ENCODE data around the gene EME2. TPM values are rescaled to one million over a fixed set of nuclear protein-coding genes. Genes with fewer than 3 reads are reported as not detected.

EME2 gene
- total and polyA plus RNA-seq, 7 experiments from 2014 or later: 0.59 to 47.5 (median 32.5) TPM

- no peak for ATAC-seq
- H3K36me3 Mint-ChIP-seq: peaks cover 0 to 4% (median 0%) of the 10 kb centered on the region in 5 donors
These were observed 4.4 kb downstream of the EME2 start for GRCh38 chr16:1776991-1777374.

GRCh38 chr16:1777375-1778199, 5.0 kb downstream of the EME2 start:
- Histone ChIP-seq H3K36me3 (ENCODE audit: control insufficient read depth in 2 of 3, insufficient read depth in 3 of 3, low read length in 3 of 3) (peaks cover 0 to 60% (median 0%) of the 10 kb centered on the region in 3 experiments), H3K27ac (ENCODE audit: low read depth, low read length) (no peak overlapping the region), H3K27me3 (ENCODE audit: control insufficient read depth in 2 of 2, insufficient read depth in 2 of 2, low read length in 2 of 2) (no peaks in the 10 kb centered on the region), H3K4me1 (ENCODE audit: control insufficient read depth in 2 of 2, insufficient read depth in 2 of 2, low read length in 2 of 2) (peaks cover 19 to 22% of the 10 kb centered on the region in 2 donors), H3K4me3 (ENCODE audit: low read length) (no peak overlapping the region), H3K9me3 (ENCODE audit: control insufficient read depth in 2 of 3, low read length in 3 of 3) (no peaks in the 10 kb centered on the region)
- Mint-ChIP-seq H3K27me3 (peaks cover 0 to 1% (median 0%) of the 10 kb centered on the region in 5 donors), H3K27ac (no peak overlapping the region), H3K36me3 (no peaks in the 10 kb centered on the region), H3K9me3 (no peaks in the 10 kb centered on the region), H3K4me1 (peaks cover 0 to 33% (median 13%) of the 10 kb centered on the region in 7 donors), H3K4me3 (no peak overlapping the region)
- DNase-seq (no peak), ATAC-seq (no peak)
- CTCF ChIA-PET: interaction anchor here (0.5 kb wide), 1 partner anchor 128 kb away, joined by 3 read pairs; no protein-coding TSS in a partner anchor
- intact Hi-C loops (cut with micrococcal nuclease): loop anchor here in 1 of 2 donors (10.0 kb wide), 1 partner anchor 433 kb away; no protein-coding TSS in a partner anchor
- POLR2A ChIA-PET: interaction anchor here (0.6 to 1.0 kb wide), 3 partner anchors 9 to 956 kb away, joined by 3 to 5 read pairs (median 4); partner anchors contain the start of gene MAPK8IP3

More at GRCh38 chr16:1776991-1777374, 4.4 kb downstream of the EME2 start:
- intact Hi-C loops (cut with micrococcal nuclease): loop anchor here in 1 of 2 donors (10.0 kb wide), 1 partner anchor 432 kb away; no protein-coding TSS in a partner anchor
- Histone ChIP-seq H3K36me3 (ENCODE audit: control insufficient read depth in 2 of 3, insufficient read depth in 3 of 3, low read length in 3 of 3) (peaks cover 0 to 60% (median 0%) of the 10 kb centered on the region in 3 experiments), H3K27me3 (ENCODE audit: control insufficient read depth in 2 of 2, insufficient read depth in 2 of 2, low read length in 2 of 2) (no peaks in the 10 kb centered on the region), H3K9me3 (ENCODE audit: control insufficient read depth in 2 of 3, low read length in 3 of 3) (no peaks in the 10 kb centered on the region), H3K4me3 (ENCODE audit: low read length) (no peak overlapping the region), H3K27ac (ENCODE audit: low read depth, low read length) (no peak overlapping the region), H3K4me1 (ENCODE audit: control insufficient read depth in 2 of 2, insufficient read depth in 2 of 2, low read length in 2 of 2) (peaks cover 19 to 24% of the 10 kb centered on the region in 2 donors)
- H3K4me3 Mint-ChIP-seq: peak overlapping the region in 1 of 10 donors; percentile 18
- POLR2A ChIA-PET: interaction anchor here (1.0 kb wide), 2 partner anchors 8 to 71 kb away, joined by 4 to 5 read pairs; partner anchors contain the start of gene MAPK8IP3
- peaks cover 5 to 37% (median 17%) of the 10 kb centered on the region in 7 donors for H3K4me1 Mint-ChIP-seq
- CTCF ChIA-PET: no interaction called here
- no peak for DNase-seq
- peaks cover 0 to 3% (median 0%) of the 10 kb centered on the region in 11 donors for H3K9me3 Mint-ChIP-seq
- H3K27me3 Mint-ChIP-seq: peaks cover 0 to 2% (median 0%) of the 10 kb centered on the region in 5 donors
- peak overlapping the region in 1 of 9 donors; percentile 56 for H3K27ac Mint-ChIP-seq

- Mint-ChIP-seq H3K36me3 (peaks cover 0 to 3% (median 0%) of the 10 kb centered on the region in 5 donors), H3K4me3 (peak overlapping the region in 2 of 10 donors; percentile 41 to 80), H3K27me3 (peaks cover 0 to 2% (median 0%) of the 10 kb centered on the region in 5 donors), H3K4me1 (peaks cover 0 to 38% (median 20%) of the 10 kb centered on the region in 7 donors), H3K9me3 (no peaks in the 10 kb centered on the region), H3K27ac (peak overlapping the region in 1 of 9 donors; percentile 42)
- no peak overlapping the region for H3K4me3 ChIP-seq (ENCODE audit: low read length)
- CTCF ChIA-PET: interaction anchor here (0.5 kb wide), 1 partner anchor 129 kb away, joined by 3 read pairs; no protein-coding TSS in a partner anchor
- H3K27ac ChIP-seq (ENCODE audit: low read depth, low read length): no peak overlapping the region
- H3K36me3 ChIP-seq (ENCODE audit: control insufficient read depth in 2 of 3, insufficient read depth in 3 of 3, low read length in 3 of 3): peaks cover 0 to 52% (median 0%) of the 10 kb centered on the region in 3 experiments
- ATAC-seq (no peak), DNase-seq (no peak)
- H3K9me3 ChIP-seq (ENCODE audit: control insufficient read depth in 2 of 3, low read length in 3 of 3): no peaks in the 10 kb centered on the region
- H3K4me1 ChIP-seq (ENCODE audit: control insufficient read depth in 2 of 2, insufficient read depth in 2 of 2, low read length in 2 of 2): peaks cover 19 to 22% of the 10 kb centered on the region in 2 donors
- intact Hi-C loops (cut with micrococcal nuclease): loop anchor here in 1 of 2 donors (10.0 kb wide), 1 partner anchor 434 kb away; no protein-coding TSS in a partner anchor
- H3K27me3 ChIP-seq (ENCODE audit: control insufficient read depth in 2 of 2, insufficient read depth in 2 of 2, low read length in 2 of 2): no peaks in the 10 kb centered on the region
- POLR2A ChIA-PET: interaction anchor here (0.6 to 1.0 kb wide), 3 partner anchors 9 to 955 kb away, joined by 3 to 5 read pairs (median 4); partner anchors contain the start of gene MAPK8IP3
These were observed 5.9 kb downstream of the EME2 start for GRCh38 chr16:1778200-1779179.

- H3K36me3 Mint-ChIP-seq: peaks cover 0 to 3% (median 0%) of the 10 kb centered on the region in 5 donors
- Histone ChIP-seq H3K4me3 (ENCODE audit: low read length) (no peak overlapping the region), H3K36me3 (ENCODE audit: control insufficient read depth in 2 of 3, insufficient read depth in 3 of 3, low read length in 3 of 3) (peaks cover 0 to 51% (median 0%) of the 10 kb centered on the region in 3 experiments), H3K9me3 (ENCODE audit: control insufficient read depth in 2 of 3, low read length in 3 of 3) (no peaks in the 10 kb centered on the region), H3K4me1 (ENCODE audit: control insufficient read depth in 2 of 2, insufficient read depth in 2 of 2, low read length in 2 of 2) (peaks cover 17 to 21% of the 10 kb centered on the region in 2 donors), H3K27ac (ENCODE audit: low read depth, low read length) (no peak overlapping the region), H3K27me3 (ENCODE audit: control insufficient read depth in 2 of 2, insufficient read depth in 2 of 2, low read length in 2 of 2) (no peaks in the 10 kb centered on the region)
- intact Hi-C loops (cut with micrococcal nuclease): loop anchor here in 1 of 2 donors (10.0 kb wide), 1 partner anchor 434 kb away; no protein-coding TSS in a partner anchor
- H3K9me3 Mint-ChIP-seq: no peaks in the 10 kb centered on the region
- H3K4me3 Mint-ChIP-seq: peak overlapping the region in 2 of 10 donors; percentile 41 to 80
- ChIA-PET CTCF (no interaction called here), POLR2A (no interaction called here)
- DNase-seq: no peak
- no peak for ATAC-seq
- H3K27me3 Mint-ChIP-seq: peaks cover 0 to 2% (median 0%) of the 10 kb centered on the region in 5 donors
- H3K27ac Mint-ChIP-seq: peak overlapping the region in 2 of 9 donors; percentile 42 to 69
- H3K4me1 Mint-ChIP-seq: peaks cover 0 to 41% (median 21%) of the 10 kb centered on the region in 7 donors
These were observed 6.7 kb downstream of the EME2 start for GRCh38 chr16:1779234-1779701.

GRCh38 chr16:1779741-1780676, 7.4 kb downstream of the EME2 start:
- DNase-seq (no peak), ATAC-seq (no peak)
- Histone ChIP-seq H3K27ac (ENCODE audit: low read depth, low read length) (no peak overlapping the region), H3K4me1 (ENCODE audit: control insufficient read depth in 2 of 2, insufficient read depth in 2 of 2, low read length in 2 of 2) (peaks cover 13 to 19% of the 10 kb centered on the region in 2 donors), H3K9me3 (ENCODE audit: control insufficient read depth in 2 of 3, low read length in 3 of 3) (no peaks in the 10 kb centered on the region), H3K36me3 (ENCODE audit: control insufficient read depth in 2 of 3, insufficient read depth in 3 of 3, low read length in 3 of 3) (peaks cover 0 to 52% (median 0%) of the 10 kb centered on the region in 3 experiments), H3K4me3 (ENCODE audit: low read length) (no peak overlapping the region), H3K27me3 (ENCODE audit: control insufficient read depth in 2 of 2, insufficient read depth in 2 of 2, low read length in 2 of 2) (no peaks in the 10 kb centered on the region)
- ChIA-PET POLR2A (interaction anchor here (0.6 to 3.7 kb wide), 2 partner anchors 9 to 37 kb away, joined by 3 to 93 read pairs; partner anchors contain the start of genes EME2, MRPS34 and NME3), CTCF (no interaction called here)
- H3K4me1 Mint-ChIP-seq: peaks cover 0 to 42% (median 21%) of the 10 kb centered on the region in 7 donors
- H3K9me3 Mint-ChIP-seq: no peaks in the 10 kb centered on the region
- peaks cover 0 to 3% (median 0%) of the 10 kb centered on the region in 5 donors for H3K36me3 Mint-ChIP-seq
- H3K27me3 Mint-ChIP-seq: peaks cover 0 to 2% (median 0%) of the 10 kb centered on the region in 5 donors
- H3K27ac Mint-ChIP-seq: peak overlapping the region in 2 of 9 donors; percentile 21 to 22
- peak overlapping the region in 8 of 10 donors; percentile 20 to 95 (median 34) for H3K4me3 Mint-ChIP-seq
- intact Hi-C loops (cut with micrococcal nuclease): loop anchor here (10.0 kb wide), 5 partner anchors 355 to 1195 kb away; partner anchors contain the start of genes TRAF7 (in 2 of the 2), UBE2I (in 1 of the 2) and UQCC4 (in 1 of the 2)

Data from naive thymus-derived CD4-positive, alpha-beta T cell (primary cell).